Measurements from ENCODE around the gene SLIT2.

SLIT2 gene

GRCh38 chr4:20264688-20265087, 13.0 kb downstream of the SLIT2 start:
- Histone ChIP-seq H3K4me1 (ENCODE audit: control insufficient read depth in 1 of 2, insufficient read depth in 2 of 2, low read length in 2 of 2) (no peaks in the 10 kb centered on the region), H3K4me3 (ENCODE audit: low read depth in 1 of 2, low read length in 2 of 2) (no peak overlapping the region), H3K9ac (ENCODE audit: low read depth in 1 of 2, low read length in 2 of 2) (no peak overlapping the region), H3K27me3 (ENCODE audit: control insufficient read depth in 1 of 2, insufficient read depth in 2 of 2, low read length in 2 of 2) (no peaks in the 10 kb centered on the region), H3K9me3 (ENCODE audit: control insufficient read depth in 1 of 2, low read length in 2 of 2) (no peaks in the 10 kb centered on the region), H3K36me3 (ENCODE audit: control insufficient read depth in 1 of 2, insufficient read depth in 2 of 2, low read length in 2 of 2) (no peaks in the 10 kb centered on the region), H3K27ac (ENCODE audit: low read depth, low read length) (no peak overlapping the region)

- no peaks in the 10 kb centered on the region for H3K27me3 ChIP-seq (ENCODE audit: control insufficient read depth in 1 of 2, insufficient read depth in 2 of 2, low read length in 2 of 2)
- no peaks in the 10 kb centered on the region for H3K4me1 ChIP-seq (ENCODE audit: control insufficient read depth in 1 of 2, insufficient read depth in 2 of 2, low read length in 2 of 2)
- no peak overlapping the region for H3K27ac ChIP-seq (ENCODE audit: low read depth, low read length)
- H3K9ac ChIP-seq (ENCODE audit: low read depth in 1 of 2, low read length in 2 of 2): no peak overlapping the region
- H3K4me3 ChIP-seq (ENCODE audit: low read depth in 1 of 2, low read length in 2 of 2): no peak overlapping the region
- no peaks in the 10 kb centered on the region for H3K36me3 ChIP-seq (ENCODE audit: control insufficient read depth in 1 of 2, insufficient read depth in 2 of 2, low read length in 2 of 2)
- no peaks in the 10 kb centered on the region for H3K9me3 ChIP-seq (ENCODE audit: control insufficient read depth in 1 of 2, low read length in 2 of 2)
Observed at GRCh38 chr4:20265726-20266125, 14.0 kb downstream of the SLIT2 start.

- no peak overlapping the region for H3K4me3 ChIP-seq (ENCODE audit: low read depth in 1 of 2, low read length in 2 of 2)
- H3K36me3 ChIP-seq (ENCODE audit: control insufficient read depth in 1 of 2, insufficient read depth in 2 of 2, low read length in 2 of 2): no peaks in the 10 kb centered on the region
- no peaks in the 10 kb centered on the region for H3K27me3 ChIP-seq (ENCODE audit: control insufficient read depth in 1 of 2, insufficient read depth in 2 of 2, low read length in 2 of 2)
- H3K4me1 ChIP-seq (ENCODE audit: control insufficient read depth in 1 of 2, insufficient read depth in 2 of 2, low read length in 2 of 2): no peaks in the 10 kb centered on the region
- H3K27ac ChIP-seq (ENCODE audit: low read depth, low read length): no peak overlapping the region
- H3K9ac ChIP-seq (ENCODE audit: low read depth in 1 of 2, low read length in 2 of 2): no peak overlapping the region
- H3K9me3 ChIP-seq (ENCODE audit: control insufficient read depth in 1 of 2, low read length in 2 of 2): no peaks in the 10 kb centered on the region
Observed at GRCh38 chr4:20266215-20267082, 14.7 kb downstream of the SLIT2 start.

- H3K9ac ChIP-seq (ENCODE audit: low read depth in 1 of 2, low read length in 2 of 2): no peak overlapping the region
- no peaks in the 10 kb centered on the region for H3K36me3 ChIP-seq (ENCODE audit: control insufficient read depth in 1 of 2, insufficient read depth in 2 of 2, low read length in 2 of 2)
- H3K27me3 ChIP-seq (ENCODE audit: control insufficient read depth in 1 of 2, insufficient read depth in 2 of 2, low read length in 2 of 2): no peaks in the 10 kb centered on the region
- no peaks in the 10 kb centered on the region for H3K4me1 ChIP-seq (ENCODE audit: control insufficient read depth in 1 of 2, insufficient read depth in 2 of 2, low read length in 2 of 2)
- no peak overlapping the region for H3K4me3 ChIP-seq (ENCODE audit: low read depth in 1 of 2, low read length in 2 of 2)
- H3K9me3 ChIP-seq (ENCODE audit: control insufficient read depth in 1 of 2, low read length in 2 of 2): no peaks in the 10 kb centered on the region
- no peak overlapping the region for H3K27ac ChIP-seq (ENCODE audit: low read depth, low read length)
Observed at GRCh38 chr4:20268028-20268427, 16.3 kb downstream of the SLIT2 start.

GRCh38 chr4:20269320-20269719, 17.6 kb downstream of the SLIT2 start:
- H3K9me3 ChIP-seq (ENCODE audit: control insufficient read depth in 1 of 2, low read length in 2 of 2): no peaks in the 10 kb centered on the region
- H3K27ac ChIP-seq (ENCODE audit: low read depth, low read length): no peak overlapping the region
- H3K9ac ChIP-seq (ENCODE audit: low read depth in 1 of 2, low read length in 2 of 2): no peak overlapping the region
- H3K4me1 ChIP-seq (ENCODE audit: control insufficient read depth in 1 of 2, insufficient read depth in 2 of 2, low read length in 2 of 2): no peaks in the 10 kb centered on the region
- no peaks in the 10 kb centered on the region for H3K27me3 ChIP-seq (ENCODE audit: control insufficient read depth in 1 of 2, insufficient read depth in 2 of 2, low read length in 2 of 2)
- no peaks in the 10 kb centered on the region for H3K36me3 ChIP-seq (ENCODE audit: control insufficient read depth in 1 of 2, insufficient read depth in 2 of 2, low read length in 2 of 2)
- no peak overlapping the region for H3K4me3 ChIP-seq (ENCODE audit: low read depth in 1 of 2, low read length in 2 of 2)

GRCh38 chr4:20271950-20272349, 20.2 kb downstream of the SLIT2 start:
- Histone ChIP-seq H3K4me1 (ENCODE audit: control insufficient read depth in 1 of 2, insufficient read depth in 2 of 2, low read length in 2 of 2) (no peaks in the 10 kb centered on the region), H3K9ac (ENCODE audit: low read depth in 1 of 2, low read length in 2 of 2) (no peak overlapping the region), H3K9me3 (ENCODE audit: control insufficient read depth in 1 of 2, low read length in 2 of 2) (no peaks in the 10 kb centered on the region), H3K27ac (ENCODE audit: low read depth, low read length) (no peak overlapping the region), H3K27me3 (ENCODE audit: control insufficient read depth in 1 of 2, insufficient read depth in 2 of 2, low read length in 2 of 2) (no peaks in the 10 kb centered on the region), H3K4me3 (ENCODE audit: low read depth in 1 of 2, low read length in 2 of 2) (no peak overlapping the region), H3K36me3 (ENCODE audit: control insufficient read depth in 1 of 2, insufficient read depth in 2 of 2, low read length in 2 of 2) (no peaks in the 10 kb centered on the region)

- H3K27ac ChIP-seq (ENCODE audit: low read depth, low read length): no peak overlapping the region
Observed at GRCh38 chr4:20272411-20272872, 20.7 kb downstream of the SLIT2 start.

GRCh38 chr4:20273793-20274192, 22.1 kb downstream of the SLIT2 start:
- no peaks in the 10 kb centered on the region for H3K36me3 ChIP-seq (ENCODE audit: control insufficient read depth in 1 of 2, insufficient read depth in 2 of 2, low read length in 2 of 2)
- H3K4me3 ChIP-seq (ENCODE audit: low read depth in 1 of 2, low read length in 2 of 2): no peak overlapping the region
- H3K27ac ChIP-seq (ENCODE audit: low read depth, low read length): no peak overlapping the region
- H3K9me3 ChIP-seq (ENCODE audit: control insufficient read depth in 1 of 2, low read length in 2 of 2): no peaks in the 10 kb centered on the region
- H3K4me1 ChIP-seq (ENCODE audit: control insufficient read depth in 1 of 2, insufficient read depth in 2 of 2, low read length in 2 of 2): no peaks in the 10 kb centered on the region
- H3K27me3 ChIP-seq (ENCODE audit: control insufficient read depth in 1 of 2, insufficient read depth in 2 of 2, low read length in 2 of 2): no peaks in the 10 kb centered on the region
- no peak overlapping the region for H3K9ac ChIP-seq (ENCODE audit: low read depth in 1 of 2, low read length in 2 of 2)

More at GRCh38 chr4:20272411-20272872, 20.7 kb downstream of the SLIT2 start:
- Histone ChIP-seq H3K36me3 (ENCODE audit: control insufficient read depth in 1 of 2, insufficient read depth in 2 of 2, low read length in 2 of 2) (no peaks in the 10 kb centered on the region), H3K9me3 (ENCODE audit: control insufficient read depth in 1 of 2, low read length in 2 of 2) (no peaks in the 10 kb centered on the region), H3K4me3 (ENCODE audit: low read depth in 1 of 2, low read length in 2 of 2) (no peak overlapping the region), H3K9ac (ENCODE audit: low read depth in 1 of 2, low read length in 2 of 2) (no peak overlapping the region), H3K27me3 (ENCODE audit: control insufficient read depth in 1 of 2, insufficient read depth in 2 of 2, low read length in 2 of 2) (no peaks in the 10 kb centered on the region), H3K4me1 (ENCODE audit: control insufficient read depth in 1 of 2, insufficient read depth in 2 of 2, low read length in 2 of 2) (no peaks in the 10 kb centered on the region)

- H3K27me3 ChIP-seq (ENCODE audit: control insufficient read depth in 1 of 2, insufficient read depth in 2 of 2, low read length in 2 of 2): no peaks in the 10 kb centered on the region
- H3K4me3 ChIP-seq (ENCODE audit: low read depth in 1 of 2, low read length in 2 of 2): no peak overlapping the region
- no peak overlapping the region for H3K9ac ChIP-seq (ENCODE audit: low read depth in 1 of 2, low read length in 2 of 2)
- H3K9me3 ChIP-seq (ENCODE audit: control insufficient read depth in 1 of 2, low read length in 2 of 2): no peaks in the 10 kb centered on the region
- H3K36me3 ChIP-seq (ENCODE audit: control insufficient read depth in 1 of 2, insufficient read depth in 2 of 2, low read length in 2 of 2): no peaks in the 10 kb centered on the region
- H3K27ac ChIP-seq (ENCODE audit: low read depth, low read length): no peak overlapping the region
- no peaks in the 10 kb centered on the region for H3K4me1 ChIP-seq (ENCODE audit: control insufficient read depth in 1 of 2, insufficient read depth in 2 of 2, low read length in 2 of 2)
Observed at GRCh38 chr4:20276848-20277247, 25.1 kb downstream of the SLIT2 start.

GRCh38 chr4:20278195-20278594, 26.5 kb downstream of the SLIT2 start:
- no peaks in the 10 kb centered on the region for H3K36me3 ChIP-seq (ENCODE audit: control insufficient read depth in 1 of 2, insufficient read depth in 2 of 2, low read length in 2 of 2)

More at GRCh38 chr4:20278195-20278594, 26.5 kb downstream of the SLIT2 start:
- H3K4me1 ChIP-seq (ENCODE audit: control insufficient read depth in 1 of 2, insufficient read depth in 2 of 2, low read length in 2 of 2): no peaks in the 10 kb centered on the region
- H3K9me3 ChIP-seq (ENCODE audit: control insufficient read depth in 1 of 2, low read length in 2 of 2): no peaks in the 10 kb centered on the region
- no peak overlapping the region for H3K9ac ChIP-seq (ENCODE audit: low read depth in 1 of 2, low read length in 2 of 2)
- no peak overlapping the region for H3K4me3 ChIP-seq (ENCODE audit: low read depth in 1 of 2, low read length in 2 of 2)
- no peak overlapping the region for H3K27ac ChIP-seq (ENCODE audit: low read depth, low read length)
- no peaks in the 10 kb centered on the region for H3K27me3 ChIP-seq (ENCODE audit: control insufficient read depth in 1 of 2, insufficient read depth in 2 of 2, low read length in 2 of 2)
